Measurements from ENCODE around the gene VWA8. TPM values are rescaled to one million over a fixed set of nuclear protein-coding genes. Genes with fewer than 3 reads are reported as not detected.

Gene VWA8
- polyA plus RNA-seq, 1 experiment = 12.4 TPM

DNA sequence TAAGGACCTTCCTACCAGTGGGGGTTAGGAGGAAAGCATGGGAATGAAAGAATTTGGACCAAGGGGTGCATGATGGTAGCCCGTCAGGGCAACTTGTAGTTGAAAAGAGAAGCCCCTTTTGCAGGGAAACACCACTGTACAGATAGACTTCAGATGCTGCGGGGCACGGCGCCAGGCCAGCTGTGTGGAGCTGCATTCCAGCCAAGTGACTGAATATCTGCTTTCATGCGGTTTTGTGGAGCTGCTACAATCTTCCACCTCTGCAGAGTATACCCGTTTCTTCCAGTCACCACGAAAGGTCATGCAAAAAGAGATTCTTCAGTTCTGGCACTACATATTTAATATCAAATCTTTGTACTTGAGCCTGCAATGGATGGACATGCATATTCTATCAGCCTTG lies 398.8 kb downstream of the VWA8 start:
- CTCF ChIA-PET = interaction anchor here (1.5 kb wide), 1 partner anchor 91 kb away, joined by 11 read pairs; no protein-coding TSS in a partner anchor
- H3K4me3 ChIP-seq (ENCODE audit: low read depth, low read length) = no peak overlapping the region

DNA sequence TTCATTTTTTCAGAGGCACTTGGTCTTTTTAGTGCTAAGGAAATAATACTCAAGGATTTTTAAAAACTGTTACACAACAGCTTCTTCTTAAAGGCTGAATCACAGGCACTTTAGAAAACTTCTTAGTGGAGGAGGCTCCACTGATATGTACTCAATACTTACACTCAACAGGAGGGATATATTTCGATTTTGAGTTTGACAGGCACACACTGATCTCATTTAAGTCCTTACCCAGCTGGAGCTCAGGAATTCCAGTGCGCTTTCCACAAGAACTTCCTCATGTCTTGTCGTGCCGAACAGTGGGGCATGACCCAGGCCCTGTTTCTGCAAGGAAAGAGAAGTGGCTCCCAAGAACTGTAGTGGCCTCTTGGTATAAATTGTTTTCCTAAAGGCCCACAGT lies 399.7 kb downstream of the VWA8 start:
- Histone ChIP-seq H3K27ac (ENCODE audit: low read depth, low read length) (no peak overlapping the region), H3K27me3 (ENCODE audit: control insufficient read depth, insufficient read depth, low read length) (no peaks in the 10 kb centered on the region), H3K4me3 (ENCODE audit: low read depth, low read length) (no peak overlapping the region), H3K9me3 (ENCODE audit: control insufficient read depth, insufficient read depth, low read length) (no peaks in the 10 kb centered on the region)
- no peak for DNase-seq (ENCODE audit: low read depth, low spot score)
- CTCF ChIA-PET = interaction anchor here (0.7 to 1.5 kb wide), 3 partner anchors 55 to 102 kb away, joined by 3 to 11 read pairs (median 5); no protein-coding TSS in a partner anchor
- TF ChIP-seq, protein P1, sequence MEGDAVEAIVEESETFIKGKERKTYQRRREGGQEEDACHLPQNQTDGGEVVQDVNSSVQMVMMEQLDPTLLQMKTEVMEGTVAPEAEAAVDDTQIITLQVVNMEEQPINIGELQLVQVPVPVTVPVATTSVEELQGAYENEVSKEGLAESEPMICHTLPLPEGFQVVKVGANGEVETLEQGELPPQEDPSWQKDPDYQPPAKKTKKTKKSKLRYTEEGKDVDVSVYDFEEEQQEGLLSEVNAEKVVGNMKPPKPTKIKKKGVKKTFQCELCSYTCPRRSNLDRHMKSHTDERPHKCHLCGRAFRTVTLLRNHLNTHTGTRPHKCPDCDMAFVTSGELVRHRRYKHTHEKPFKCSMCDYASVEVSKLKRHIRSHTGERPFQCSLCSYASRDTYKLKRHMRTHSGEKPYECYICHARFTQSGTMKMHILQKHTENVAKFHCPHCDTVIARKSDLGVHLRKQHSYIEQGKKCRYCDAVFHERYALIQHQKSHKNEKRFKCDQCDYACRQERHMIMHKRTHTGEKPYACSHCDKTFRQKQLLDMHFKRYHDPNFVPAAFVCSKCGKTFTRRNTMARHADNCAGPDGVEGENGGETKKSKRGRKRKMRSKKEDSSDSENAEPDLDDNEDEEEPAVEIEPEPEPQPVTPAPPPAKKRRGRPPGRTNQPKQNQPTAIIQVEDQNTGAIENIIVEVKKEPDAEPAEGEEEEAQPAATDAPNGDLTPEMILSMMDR (IDR thresholded peaks at IDR 0.05; ENCODE audit: low read depth, low read length) = no peak
- POLR2A ChIA-PET = interaction anchor here (0.6 to 0.8 kb wide), 3 partner anchors 47 to 469 kb away, joined by 3 to 7 read pairs (median 3); no protein-coding TSS in a partner anchor

More for the DNA sequence above, 398.8 kb downstream of the VWA8 start:
- TF ChIP-seq, protein P1 (IDR thresholded peaks at IDR 0.05; ENCODE audit: low read depth, low read length) = no peak
- peak; percentile 81 for DNase-seq (ENCODE audit: low read depth, low spot score)
- Histone ChIP-seq H3K9me3 (ENCODE audit: control insufficient read depth, insufficient read depth, low read length) (no peaks in the 10 kb centered on the region), H3K27me3 (ENCODE audit: control insufficient read depth, insufficient read depth, low read length) (no peaks in the 10 kb centered on the region), H3K27ac (ENCODE audit: low read depth, low read length) (no peak overlapping the region)
- POLR2A ChIA-PET = interaction anchor here (0.5 to 0.7 kb wide), 2 partner anchors 81 to 146 kb away, joined by 3 to 7 read pairs; no protein-coding TSS in a partner anchor

DNA sequence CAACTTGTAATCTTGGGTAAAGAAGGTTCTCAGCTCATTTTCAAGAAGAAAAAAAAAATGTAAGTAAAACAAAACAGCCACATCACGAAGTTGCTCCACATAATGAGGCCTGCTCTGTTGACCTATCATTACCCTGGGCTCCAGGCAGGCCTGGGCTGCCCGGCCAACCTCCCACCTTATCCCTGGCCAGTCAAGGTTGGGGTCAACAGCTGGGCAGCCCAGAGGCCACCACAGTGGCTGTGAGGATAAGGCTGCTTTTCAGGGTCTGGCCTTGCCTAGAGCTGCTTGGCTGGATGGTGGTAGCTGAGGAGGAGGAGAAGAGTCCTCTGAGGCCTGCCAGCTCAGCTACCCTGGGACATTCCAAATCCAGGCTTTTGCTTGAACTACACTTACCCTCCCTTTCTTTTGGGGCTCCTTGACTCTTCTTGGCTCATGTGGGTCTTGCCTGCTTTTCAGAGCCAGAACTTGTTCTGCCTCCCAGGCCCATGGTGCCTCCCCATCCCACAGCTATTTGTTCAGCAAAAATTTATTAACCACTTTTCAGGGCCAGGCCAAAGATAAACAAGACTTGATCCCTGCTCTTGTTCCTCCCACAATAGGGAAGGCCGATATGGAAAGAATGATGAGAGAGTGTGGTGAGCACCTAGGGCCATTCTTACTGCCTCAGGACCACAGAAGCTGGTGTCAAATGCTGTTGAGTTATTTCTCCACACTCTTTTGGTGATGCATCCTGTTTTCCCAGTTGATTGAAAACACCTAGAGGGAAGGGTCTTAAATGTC lies 401.9 kb downstream of the VWA8 start:
- DNase-seq (ENCODE audit: low read depth, low spot score) = no peak
- Histone ChIP-seq H3K27ac (ENCODE audit: low read depth, low read length) (no peak overlapping the region), H3K27me3 (ENCODE audit: control insufficient read depth, insufficient read depth, low read length) (no peaks in the 10 kb centered on the region), H3K4me3 (ENCODE audit: low read depth, low read length) (no peak overlapping the region), H3K9me3 (ENCODE audit: control insufficient read depth, insufficient read depth, low read length) (no peaks in the 10 kb centered on the region)
- CTCF ChIA-PET = no interaction called here
- POLR2A ChIA-PET = no interaction called here
- TF ChIP-seq, protein P1 (IDR thresholded peaks at IDR 0.05; ENCODE audit: low read depth, low read length) = no peak

DNA sequence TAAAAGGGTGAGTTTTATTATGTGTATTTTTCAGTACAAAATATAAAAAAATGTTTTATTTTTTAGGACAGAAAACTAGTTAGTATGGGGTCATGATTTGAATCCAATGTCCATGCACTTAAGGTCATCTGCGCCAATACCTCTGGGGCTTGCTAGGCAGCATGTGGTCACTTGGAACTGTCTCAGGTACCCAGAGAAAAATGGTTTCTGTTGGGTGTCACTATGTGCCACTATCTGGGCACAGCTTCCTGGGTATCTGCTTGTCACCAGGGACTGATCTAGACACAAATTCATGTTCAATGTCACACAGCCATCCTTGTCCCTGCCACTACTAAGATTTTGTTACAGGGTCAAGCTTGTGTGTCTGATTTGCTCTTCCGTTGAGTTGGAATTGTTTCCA lies 403.2 kb downstream of the VWA8 start:
- ChIA-PET CTCF (no interaction called here), POLR2A (no interaction called here)
- DNase-seq (ENCODE audit: low read depth, low spot score) = no peak
- Histone ChIP-seq H3K4me3 (ENCODE audit: low read depth, low read length) (no peak overlapping the region), H3K27ac (ENCODE audit: low read depth, low read length) (no peak overlapping the region), H3K9me3 (ENCODE audit: control insufficient read depth, insufficient read depth, low read length) (no peaks in the 10 kb centered on the region), H3K27me3 (ENCODE audit: control insufficient read depth, insufficient read depth, low read length) (no peaks in the 10 kb centered on the region)
- TF ChIP-seq, protein P1 (IDR thresholded peaks at IDR 0.05; ENCODE audit: low read depth, low read length) = no peak
